Measurements from ENCODE around the gene TMEM238. TPM values are rescaled to one million over a fixed set of nuclear protein-coding genes. Genes with fewer than 3 reads are reported as not detected.

Gene TMEM238
- total and polyA plus RNA-seq, 10 of the 15 experiments (the other 5 are each of a cell fraction or from before 2014, with no cell fraction given), result 0.05 to 16.9 (median 0.58) TPM; not detected in 1

DNA sequence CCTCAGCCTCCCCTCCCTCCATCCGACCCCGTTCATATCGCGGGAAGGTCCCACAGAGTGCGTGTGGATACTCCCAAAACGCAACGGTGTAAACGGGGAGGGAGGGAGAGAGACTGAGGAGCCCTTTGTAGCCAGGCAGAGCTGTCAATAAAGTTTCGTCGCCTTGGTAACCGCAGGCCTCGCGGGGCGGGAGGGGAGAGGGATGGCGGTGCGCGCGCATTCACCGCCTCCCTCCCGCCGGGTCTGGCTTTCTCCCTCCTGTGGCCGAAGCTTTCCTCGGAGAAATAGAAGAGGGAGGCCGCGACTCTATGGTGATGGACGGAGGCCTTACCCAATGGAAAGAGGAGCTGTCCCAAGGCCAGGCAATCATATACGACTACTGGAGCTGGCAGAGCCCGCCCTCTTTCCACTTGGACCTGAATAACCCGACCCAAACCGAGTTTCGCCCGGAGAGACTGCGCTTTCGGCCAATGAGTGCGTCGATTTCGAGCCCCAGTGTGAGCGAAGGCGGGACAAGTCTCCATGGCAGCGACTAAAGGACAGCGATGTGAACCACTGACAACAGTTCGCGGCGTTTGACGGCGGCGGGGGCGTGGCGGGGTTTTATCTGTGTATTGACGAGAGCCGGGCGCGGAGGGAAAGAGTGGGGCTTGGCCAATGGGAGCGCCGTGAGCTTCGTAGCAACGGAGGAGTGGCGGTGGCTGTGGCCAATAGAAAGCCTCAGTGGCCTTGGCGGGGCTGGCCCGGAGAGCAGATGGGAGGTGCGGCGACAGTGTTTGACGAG lies 44.8 kb downstream of the TMEM238 start, which contains the start of gene KMT5C (continued):
- TF ChIP-seq, protein P1, sequence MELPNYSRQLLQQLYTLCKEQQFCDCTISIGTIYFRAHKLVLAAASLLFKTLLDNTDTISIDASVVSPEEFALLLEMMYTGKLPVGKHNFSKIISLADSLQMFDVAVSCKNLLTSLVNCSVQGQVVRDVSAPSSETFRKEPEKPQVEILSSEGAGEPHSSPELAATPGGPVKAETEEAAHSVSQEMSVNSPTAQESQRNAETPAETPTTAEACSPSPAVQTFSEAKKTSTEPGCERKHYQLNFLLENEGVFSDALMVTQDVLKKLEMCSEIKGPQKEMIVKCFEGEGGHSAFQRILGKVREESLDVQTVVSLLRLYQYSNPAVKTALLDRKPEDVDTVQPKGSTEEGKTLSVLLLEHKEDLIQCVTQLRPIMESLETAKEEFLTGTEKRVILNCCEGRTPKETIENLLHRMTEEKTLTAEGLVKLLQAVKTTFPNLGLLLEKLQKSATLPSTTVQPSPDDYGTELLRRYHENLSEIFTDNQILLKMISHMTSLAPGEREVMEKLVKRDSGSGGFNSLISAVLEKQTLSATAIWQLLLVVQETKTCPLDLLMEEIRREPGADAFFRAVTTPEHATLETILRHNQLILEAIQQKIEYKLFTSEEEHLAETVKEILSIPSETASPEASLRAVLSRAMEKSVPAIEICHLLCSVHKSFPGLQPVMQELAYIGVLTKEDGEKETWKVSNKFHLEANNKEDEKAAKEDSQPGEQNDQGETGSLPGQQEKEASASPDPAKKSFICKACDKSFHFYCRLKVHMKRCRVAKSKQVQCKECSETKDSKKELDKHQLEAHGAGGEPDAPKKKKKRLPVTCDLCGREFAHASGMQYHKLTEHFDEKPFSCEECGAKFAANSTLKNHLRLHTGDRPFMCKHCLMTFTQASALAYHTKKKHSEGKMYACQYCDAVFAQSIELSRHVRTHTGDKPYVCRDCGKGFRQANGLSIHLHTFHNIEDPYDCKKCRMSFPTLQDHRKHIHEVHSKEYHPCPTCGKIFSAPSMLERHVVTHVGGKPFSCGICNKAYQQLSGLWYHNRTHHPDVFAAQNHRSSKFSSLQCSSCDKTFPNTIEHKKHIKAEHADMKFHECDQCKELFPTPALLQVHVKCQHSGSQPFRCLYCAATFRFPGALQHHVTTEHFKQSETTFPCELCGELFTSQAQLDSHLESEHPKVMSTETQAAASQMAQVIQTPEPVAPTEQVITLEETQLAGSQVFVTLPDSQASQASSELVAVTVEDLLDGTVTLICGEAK (IDR thresholded peaks at IDR 0.05; ENCODE audit: borderline replicate concordance), result peak; percentile 98
- TF ChIP-seq EGR1 (IDR thresholded peaks at IDR 0.05; ENCODE audit: borderline replicate concordance in 1 of 2, low read depth in 2 of 2, low read length in 2 of 2) (peak in 1 of 2 experiments; percentile 73; a peak in 2 of 3 replicates), SREBF1 (IDR thresholded peaks at IDR 0.05; ENCODE audit: low read length) (no peak; the same call in 1 of the 2 replicates), SMAD5 (IDR thresholded peaks at IDR 0.05; ENCODE audit: low read depth) (no peak), NR2C2 (IDR thresholded peaks at IDR 0.05; ENCODE audit: borderline replicate concordance, control insufficient read depth, insufficient read length, low read depth) (no peak), CBX5 (IDR thresholded peaks at IDR 0.05; ENCODE audit: low read depth) (no peak), IKZF1 (conservative IDR thresholded peaks at IDR 0.05) (peak; percentile 51), RUNX3 (IDR thresholded peaks at IDR 0.05; ENCODE audit: low read length) (peak; percentile 72), BMI1 (IDR thresholded peaks at IDR 0.05; ENCODE audit: borderline replicate concordance) (peak; percentile 94), MTA2 (IDR thresholded peaks at IDR 0.05; ENCODE audit: low read depth) (no peak), LARP7 (IDR thresholded peaks at IDR 0.05) (no peak), ETV6 (conservative IDR thresholded peaks at IDR 0.05 in 1 of 2, IDR thresholded peaks at IDR 0.05 in 1 of 2; ENCODE audit: borderline replicate concordance in 1 of 2, low read depth in 1 of 2) (no peak), NFYB (IDR thresholded peaks at IDR 0.05; ENCODE audit: insufficient read depth, low read depth, low read length) (peak; percentile 98), HDAC6 (IDR thresholded peaks at IDR 0.05; ENCODE audit: unreplicated experiment) (no peak), BRCA1 (IDR thresholded peaks at IDR 0.05; ENCODE audit: low read depth, low read length) (peak; percentile 34; the same call in 1 of the 2 replicates), JUNB (IDR thresholded peaks at IDR 0.05) (no peak), IRF4 (IDR thresholded peaks at IDR 0.05; ENCODE audit: low read depth, low read length) (no peak), ESRRA (IDR thresholded peaks at IDR 0.05; ENCODE audit: low read length) (0 out of 2 replicates have a peak, but pooled peaks have one; percentile 41), IKZF2 (IDR thresholded peaks at IDR 0.05) (peak; percentile 6 to 64; a peak in 3 of 4 replicates)
- TF ChIP-seq, protein P2, sequence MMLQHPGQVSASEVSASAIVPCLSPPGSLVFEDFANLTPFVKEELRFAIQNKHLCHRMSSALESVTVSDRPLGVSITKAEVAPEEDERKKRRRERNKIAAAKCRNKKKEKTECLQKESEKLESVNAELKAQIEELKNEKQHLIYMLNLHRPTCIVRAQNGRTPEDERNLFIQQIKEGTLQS (IDR thresholded peaks at IDR 0.05; ENCODE audit: borderline replicate concordance, extremely low read depth, low read depth, low read length), result no peak
- TF ChIP-seq, protein P3, sequence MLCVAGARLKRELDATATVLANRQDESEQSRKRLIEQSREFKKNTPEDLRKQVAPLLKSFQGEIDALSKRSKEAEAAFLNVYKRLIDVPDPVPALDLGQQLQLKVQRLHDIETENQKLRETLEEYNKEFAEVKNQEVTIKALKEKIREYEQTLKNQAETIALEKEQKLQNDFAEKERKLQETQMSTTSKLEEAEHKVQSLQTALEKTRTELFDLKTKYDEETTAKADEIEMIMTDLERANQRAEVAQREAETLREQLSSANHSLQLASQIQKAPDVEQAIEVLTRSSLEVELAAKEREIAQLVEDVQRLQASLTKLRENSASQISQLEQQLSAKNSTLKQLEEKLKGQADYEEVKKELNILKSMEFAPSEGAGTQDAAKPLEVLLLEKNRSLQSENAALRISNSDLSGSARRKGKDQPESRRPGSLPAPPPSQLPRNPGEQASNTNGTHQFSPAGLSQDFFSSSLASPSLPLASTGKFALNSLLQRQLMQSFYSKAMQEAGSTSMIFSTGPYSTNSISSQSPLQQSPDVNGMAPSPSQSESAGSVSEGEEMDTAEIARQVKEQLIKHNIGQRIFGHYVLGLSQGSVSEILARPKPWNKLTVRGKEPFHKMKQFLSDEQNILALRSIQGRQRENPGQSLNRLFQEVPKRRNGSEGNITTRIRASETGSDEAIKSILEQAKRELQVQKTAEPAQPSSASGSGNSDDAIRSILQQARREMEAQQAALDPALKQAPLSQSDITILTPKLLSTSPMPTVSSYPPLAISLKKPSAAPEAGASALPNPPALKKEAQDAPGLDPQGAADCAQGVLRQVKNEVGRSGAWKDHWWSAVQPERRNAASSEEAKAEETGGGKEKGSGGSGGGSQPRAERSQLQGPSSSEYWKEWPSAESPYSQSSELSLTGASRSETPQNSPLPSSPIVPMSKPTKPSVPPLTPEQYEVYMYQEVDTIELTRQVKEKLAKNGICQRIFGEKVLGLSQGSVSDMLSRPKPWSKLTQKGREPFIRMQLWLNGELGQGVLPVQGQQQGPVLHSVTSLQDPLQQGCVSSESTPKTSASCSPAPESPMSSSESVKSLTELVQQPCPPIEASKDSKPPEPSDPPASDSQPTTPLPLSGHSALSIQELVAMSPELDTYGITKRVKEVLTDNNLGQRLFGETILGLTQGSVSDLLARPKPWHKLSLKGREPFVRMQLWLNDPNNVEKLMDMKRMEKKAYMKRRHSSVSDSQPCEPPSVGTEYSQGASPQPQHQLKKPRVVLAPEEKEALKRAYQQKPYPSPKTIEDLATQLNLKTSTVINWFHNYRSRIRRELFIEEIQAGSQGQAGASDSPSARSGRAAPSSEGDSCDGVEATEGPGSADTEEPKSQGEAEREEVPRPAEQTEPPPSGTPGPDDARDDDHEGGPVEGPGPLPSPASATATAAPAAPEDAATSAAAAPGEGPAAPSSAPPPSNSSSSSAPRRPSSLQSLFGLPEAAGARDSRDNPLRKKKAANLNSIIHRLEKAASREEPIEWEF (IDR thresholded peaks at IDR 0.05; ENCODE audit: insufficient replicate concordance, low read depth, low read length), result no peak
